Sciatic nerve (tissue), 2 donors: Measurements from ENCODE around the gene GMPPB. TPM values are rescaled to one million over a fixed set of nuclear protein-coding genes. Genes with fewer than 3 reads are reported as not detected.

Experiments
- ATAC-seq: fragments of 200-7000 bp; cut with Tn5 transposase; one replicate; pipeline ENCODE4 v1.9.1; 2020; ENCODE audit warnings: mild to moderate bottlenecking, moderate library complexity
- DNase-seq: peaks from one replicate; pipeline ENCODE4 v3.0.0-alpha.2; 2020; ENCODE audit warnings: low spot score
- intact Hi-C: fragments of 100-400 bp; cut with DNase I; formaldehyde crosslinking; loops from one replicate; pipeline ENCODE4 v1.14.2; 2022
- total RNA-seq: library from RNA; stranded (reverse); fragmentation: NEBNext Ultra II Directional; extraction: Animal tissue kit (Norgen Biotek cat#: 25700); gene quantifications from one replicate; pipeline ENCODE4 v1.2.1, GENCODE V29; 2021
- donor health status: DM: no; HTN: no; CAD: no.
- donor health status: DM: no; HTN: no; CAD: no.

Gene GMPPB
- total RNA-seq, 1 donor from 2014 or later: 22.0 TPM

GRCh38 chr3:49716691-49717210 is 7.0 kb downstream of the GMPPB start:
- ATAC-seq (no peak), DNase-seq (peak; percentile 54)
- intact Hi-C loops: no loop called here

- intact Hi-C loops: no loop called here
- peak; percentile 51 for DNase-seq
- ATAC-seq: no peak
Observed at GRCh38 chr3:49716169-49716568, 7.6 kb downstream of the GMPPB start.

GRCh38 chr3:49715611-49716121 is 8.1 kb downstream of the GMPPB start:
- intact Hi-C loops: no loop called here
- DNase-seq (peak; percentile 54), ATAC-seq (no peak)

DNA sequence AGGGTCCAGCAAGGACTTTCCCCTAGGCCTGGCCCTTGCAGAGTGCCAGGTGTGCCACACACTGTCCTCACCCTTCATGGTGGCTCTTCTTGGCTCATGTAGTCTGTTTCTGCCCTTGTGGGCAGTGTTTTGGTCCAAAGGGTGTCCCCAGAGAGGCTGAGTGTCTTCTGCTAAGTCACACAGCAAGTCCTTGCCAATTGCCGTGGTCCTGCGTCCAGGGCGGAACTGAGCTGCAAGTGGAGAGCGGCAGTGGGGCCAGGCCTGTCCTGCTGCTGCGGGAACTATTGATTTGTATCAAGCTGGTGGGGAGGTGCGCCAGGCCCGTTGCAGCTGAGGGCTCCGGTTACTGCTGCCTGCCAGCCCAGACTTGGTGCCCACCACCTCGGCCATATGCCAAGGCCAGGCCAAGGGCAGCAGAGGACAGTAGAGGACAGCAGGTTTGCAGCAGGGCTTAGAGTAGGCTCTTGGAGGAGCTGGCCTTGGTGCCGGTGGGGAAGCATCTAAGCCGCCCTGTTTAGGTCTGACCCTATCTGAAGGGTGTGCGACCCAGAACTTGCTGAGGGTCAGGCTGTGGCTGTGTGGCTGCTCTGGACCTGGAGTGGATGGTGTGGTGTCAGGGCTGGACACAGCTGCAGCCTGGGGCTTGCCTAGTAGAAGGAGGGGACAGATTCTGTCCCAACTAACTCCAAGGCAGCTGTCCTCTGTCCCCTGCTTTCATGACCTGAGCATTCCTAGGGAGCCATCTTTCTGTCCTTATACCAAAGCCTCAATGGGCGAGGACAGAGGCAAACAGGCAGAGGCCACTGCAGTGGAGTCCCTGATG is 8.8 kb downstream of the GMPPB start:
- DNase-seq (no peak), ATAC-seq (no peak)
- intact Hi-C loops: no loop called here

- ATAC-seq: no peak
- intact Hi-C loops: no loop called here
- DNase-seq: peak; percentile 57
Observed at GRCh38 chr3:49713336-49714105, 10.2 kb downstream of the GMPPB start.

DNA sequence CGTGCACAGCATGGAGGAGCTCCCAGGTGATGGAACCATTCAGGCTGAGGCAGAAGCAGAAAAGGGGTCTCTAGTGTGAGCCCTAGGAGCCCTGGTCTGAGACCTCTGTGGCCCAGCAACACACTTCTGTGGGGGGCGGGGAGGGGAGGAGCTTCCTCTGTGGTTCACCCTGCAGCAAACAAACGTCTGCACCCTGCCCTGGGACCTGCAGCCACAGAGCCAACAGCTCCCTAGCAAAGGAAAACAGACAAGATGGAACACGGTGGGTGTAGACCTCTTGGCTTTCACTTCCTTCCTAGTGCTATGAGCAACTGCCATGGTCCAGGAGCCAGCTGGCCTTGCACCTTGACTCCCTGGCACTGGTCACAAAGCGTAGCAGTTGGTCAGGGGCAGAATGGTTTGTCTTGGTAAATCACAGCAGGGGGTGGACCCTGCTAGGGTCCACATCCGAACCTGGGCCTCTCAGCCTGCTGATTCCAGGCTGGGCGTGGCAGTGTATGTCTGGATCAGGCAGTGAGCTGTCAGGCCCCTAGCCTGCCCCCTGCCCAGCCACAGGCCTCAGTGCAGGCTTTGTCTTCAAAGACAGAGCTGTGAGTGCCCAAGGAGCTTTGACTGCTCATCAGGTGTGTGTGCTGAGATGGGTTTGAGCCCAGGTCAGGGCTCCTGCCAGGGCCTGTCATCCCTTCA is 11.0 kb downstream of the GMPPB start:
- intact Hi-C loops: no loop called here
- ATAC-seq: no peak
- DNase-seq: no peak

GRCh38 chr3:49712166-49712565 is 11.6 kb downstream of the GMPPB start:
- intact Hi-C loops: no loop called here
- ATAC-seq (no peak), DNase-seq (no peak)

DNA sequence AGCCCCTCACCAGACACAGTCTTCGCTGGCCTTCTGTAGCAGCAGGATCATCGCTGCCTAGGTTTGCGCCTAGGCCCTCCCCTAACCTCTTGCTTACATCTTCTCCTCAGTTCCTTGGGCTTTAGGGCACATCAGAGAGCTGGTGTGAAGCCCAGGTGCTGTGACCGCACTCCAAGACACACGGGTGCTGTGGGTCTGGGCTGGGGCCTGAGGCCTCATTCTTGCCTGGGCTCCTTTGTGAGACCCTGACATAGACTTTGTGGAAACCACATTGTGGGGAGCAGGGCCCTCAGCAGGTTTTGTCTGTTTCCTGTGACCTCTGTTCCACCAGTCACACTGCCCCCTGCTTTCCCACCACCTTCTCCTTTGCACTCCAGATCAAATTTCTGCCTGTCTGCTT is 12.3 kb downstream of the GMPPB start:
- ATAC-seq (no peak), DNase-seq (no peak)
- intact Hi-C loops: no loop called here

GRCh38 chr3:49709852-49710251 is 13.9 kb downstream of the GMPPB start:
- ATAC-seq (no peak), DNase-seq (no peak)
- intact Hi-C loops: no loop called here

GRCh38 chr3:49707113-49707480 is 16.7 kb downstream of the GMPPB start:
- DNase-seq: no peak
- intact Hi-C loops: no loop called here

DNA sequence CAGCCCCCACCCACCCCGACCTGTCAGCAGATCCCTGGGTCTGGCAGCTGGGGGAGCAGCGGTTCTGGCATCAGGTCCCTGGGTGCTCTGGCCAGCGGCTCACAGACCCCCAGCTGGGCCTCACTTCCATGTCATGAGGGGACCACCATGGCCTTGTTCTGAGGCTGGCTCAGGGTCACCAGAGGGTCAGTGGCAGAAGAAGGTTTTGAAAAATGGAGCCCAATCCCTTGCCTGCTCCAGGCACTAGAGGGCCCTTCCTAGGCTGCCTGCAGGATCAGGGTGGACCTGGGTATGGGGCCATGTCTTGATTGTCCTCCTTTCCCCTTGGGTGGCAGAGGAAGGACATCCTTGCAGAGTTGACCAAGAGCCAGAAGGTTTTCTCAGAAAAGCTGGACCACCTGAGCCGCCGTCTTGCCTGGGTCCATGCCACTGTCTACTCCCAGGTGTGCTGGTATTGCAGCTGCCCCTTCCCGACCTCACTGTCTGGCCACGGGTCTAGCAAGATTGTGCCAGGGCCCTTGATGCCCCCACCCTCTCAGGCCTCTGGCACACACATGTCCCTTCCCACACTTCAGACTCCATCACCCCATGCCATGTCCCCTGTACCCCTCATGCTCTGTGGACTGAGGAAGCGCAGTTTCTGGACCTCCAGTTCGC is 17.2 kb downstream of the GMPPB start:
- no peak for ATAC-seq
- intact Hi-C loops: no loop called here
- DNase-seq: no peak

More at GRCh38 chr3:49707113-49707480, 16.7 kb downstream of the GMPPB start:
- ATAC-seq: no peak

GRCh38 chr3:49705390-49705960 is 18.3 kb downstream of the GMPPB start:
- ATAC-seq (no peak), DNase-seq (no peak)
- intact Hi-C loops: no loop called here

- no peak for DNase-seq
- intact Hi-C loops: no loop called here
- no peak for ATAC-seq
Observed at GRCh38 chr3:49704629-49705028, 19.1 kb downstream of the GMPPB start.

- DNase-seq (no peak), ATAC-seq (no peak)
- intact Hi-C loops: no loop called here
Observed at GRCh38 chr3:49703956-49704355, 19.8 kb downstream of the GMPPB start.

GRCh38 chr3:49703443-49703927 is 20.3 kb downstream of the GMPPB start:
- intact Hi-C loops: no loop called here
- DNase-seq: no peak
- peak; percentile 81 for ATAC-seq

DNA sequence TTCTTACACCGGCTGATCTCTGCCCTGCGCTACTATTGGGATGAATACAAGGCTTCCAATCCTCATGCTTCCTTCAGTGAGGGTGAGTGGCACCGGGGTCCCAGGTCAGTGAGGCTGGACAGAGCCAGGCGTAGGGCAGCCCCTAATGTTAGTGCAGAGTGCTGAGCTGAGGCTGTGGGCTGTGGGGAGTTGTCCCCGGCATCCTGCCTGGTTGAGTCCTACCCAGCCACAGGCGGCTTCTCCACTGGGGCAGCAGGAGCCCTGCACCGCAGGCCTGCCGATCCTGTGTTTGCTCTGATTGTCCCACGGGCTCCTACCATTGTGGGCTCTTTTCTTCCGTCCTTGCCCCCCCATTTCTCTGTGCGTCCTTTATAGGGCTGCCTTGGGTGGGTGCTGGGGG is 21.1 kb downstream of the GMPPB start:
- intact Hi-C loops: no loop called here
- DNase-seq: no peak
- no peak for ATAC-seq

- DNase-seq (no peak), ATAC-seq (no peak)
- intact Hi-C loops: no loop called here
Observed at GRCh38 chr3:49701388-49702077, 22.2 kb downstream of the GMPPB start.
